ENCODE results near the gene RAB8B.

GRCh38 chr15:63176302-63176701, 13.1 kb upstream of the RAB8B start:
- no peak for TF ChIP-seq CTCF (conservative IDR thresholded peaks at IDR 0.05; ENCODE audit: low read depth, low read length)
- no peak for TF ChIP-seq EZH2 (IDR thresholded peaks at IDR 0.05; ENCODE audit: low read length, unreplicated experiment)
